ENCODE results near the gene LIMA1.
A peak's percentile ranks its signal among the peaks of the same experiment; 100 is the strongest.
"Not testable (repeated sequence)": the region's sequence is repeated elsewhere in the genome, so short reads cannot be mapped to it uniquely, and the experiment has no call there.

The LIMA1 gene

DNA sequence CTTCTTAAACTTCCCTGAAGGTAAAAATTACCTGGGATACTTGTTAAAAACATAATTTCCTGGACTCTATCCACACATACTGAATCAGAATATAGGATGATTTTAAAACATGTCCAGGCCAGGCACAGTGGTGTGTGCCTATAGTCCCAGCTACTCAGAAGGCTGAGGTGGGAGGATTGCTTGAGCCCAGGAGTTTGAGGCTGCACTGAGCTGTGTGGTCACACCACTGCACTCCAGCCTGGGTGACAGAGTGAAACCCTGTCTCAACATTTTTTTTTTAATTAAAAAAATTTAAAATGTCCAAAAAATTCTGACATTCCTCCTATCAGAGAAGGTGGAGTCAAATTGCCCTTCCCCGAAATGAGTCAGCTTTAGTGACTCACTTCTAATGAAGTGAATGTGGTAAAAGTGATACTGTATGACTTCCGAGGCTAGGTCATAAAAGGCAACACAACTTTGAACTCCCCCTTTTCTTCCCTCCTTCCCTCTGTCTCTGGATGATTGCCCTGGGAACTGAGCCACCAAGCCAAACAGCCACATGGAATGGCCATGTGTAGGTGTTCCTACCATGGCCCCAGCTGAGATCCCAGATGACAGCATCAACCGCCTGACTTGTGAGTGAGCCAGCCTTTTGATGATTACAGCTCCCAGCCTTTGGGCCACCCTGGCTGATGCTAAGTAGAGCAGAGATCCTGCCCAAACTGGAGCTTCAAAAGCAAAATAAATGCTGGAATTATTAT, 36.3 kb downstream of the LIMA1 start:
- DNase-seq = peak; percentile 59 to 78 (median 70)

DNA sequence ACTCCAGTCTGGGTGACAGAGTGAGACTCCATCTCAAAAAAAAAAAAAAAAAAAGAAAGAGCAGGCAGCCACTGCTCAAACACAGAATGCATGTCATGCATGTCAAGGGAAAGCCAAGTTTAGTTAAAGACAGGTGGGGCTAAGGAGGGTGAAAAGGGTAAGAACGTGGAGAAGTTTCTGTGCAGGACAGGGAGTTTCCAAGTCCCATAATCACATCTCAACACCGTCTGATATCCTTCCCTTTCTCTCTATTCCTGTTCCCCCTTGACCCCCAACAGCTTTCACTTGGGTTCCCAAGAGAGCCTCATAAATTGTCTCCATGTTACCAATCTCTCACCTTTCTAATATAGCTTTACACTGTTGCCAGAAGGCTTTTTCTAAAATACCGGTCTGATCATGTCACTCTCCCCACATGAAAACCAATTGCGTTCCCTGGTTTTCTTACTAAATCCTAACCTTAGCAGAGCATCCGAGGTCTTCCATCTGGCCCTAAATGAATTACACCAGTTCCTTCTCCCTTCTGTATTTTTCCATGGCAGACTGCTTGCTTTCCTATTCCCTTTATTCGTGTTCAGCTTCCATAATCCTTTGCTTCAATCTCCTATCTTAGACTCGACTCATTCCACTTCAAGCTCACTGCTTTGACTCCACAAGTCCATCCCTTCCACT, 37.0 kb downstream of the LIMA1 start:
- DNase-seq = no peak

GRCh38 chr12:50243507-50243906, 39.8 kb downstream of the LIMA1 start:
- no peak for DNase-seq

- no peak for DNase-seq
Measured at GRCh38 chr12:50242751-50243191, 40.5 kb downstream of the LIMA1 start.

GRCh38 chr12:50241178-50241577, 42.1 kb downstream of the LIMA1 start:
- DNase-seq = no peak

DNA sequence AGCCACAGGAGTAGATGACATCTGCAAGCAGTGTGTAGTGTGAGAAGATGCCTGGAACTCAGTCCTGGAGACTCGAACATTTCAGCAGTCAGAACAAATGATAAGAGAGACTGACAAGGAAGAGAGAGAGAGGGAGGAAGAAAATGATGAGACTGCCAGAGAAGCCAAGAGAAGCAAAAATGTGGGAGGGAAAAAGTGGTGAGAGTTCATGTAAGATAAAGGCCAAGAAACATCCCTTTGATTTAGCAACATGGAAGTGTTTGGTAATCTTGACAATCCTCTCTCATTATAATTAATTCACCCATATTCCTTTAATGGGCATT, 42.6 kb downstream of the LIMA1 start:
- DNase-seq = peak in 1 of 4 experiments; percentile 20

DNA sequence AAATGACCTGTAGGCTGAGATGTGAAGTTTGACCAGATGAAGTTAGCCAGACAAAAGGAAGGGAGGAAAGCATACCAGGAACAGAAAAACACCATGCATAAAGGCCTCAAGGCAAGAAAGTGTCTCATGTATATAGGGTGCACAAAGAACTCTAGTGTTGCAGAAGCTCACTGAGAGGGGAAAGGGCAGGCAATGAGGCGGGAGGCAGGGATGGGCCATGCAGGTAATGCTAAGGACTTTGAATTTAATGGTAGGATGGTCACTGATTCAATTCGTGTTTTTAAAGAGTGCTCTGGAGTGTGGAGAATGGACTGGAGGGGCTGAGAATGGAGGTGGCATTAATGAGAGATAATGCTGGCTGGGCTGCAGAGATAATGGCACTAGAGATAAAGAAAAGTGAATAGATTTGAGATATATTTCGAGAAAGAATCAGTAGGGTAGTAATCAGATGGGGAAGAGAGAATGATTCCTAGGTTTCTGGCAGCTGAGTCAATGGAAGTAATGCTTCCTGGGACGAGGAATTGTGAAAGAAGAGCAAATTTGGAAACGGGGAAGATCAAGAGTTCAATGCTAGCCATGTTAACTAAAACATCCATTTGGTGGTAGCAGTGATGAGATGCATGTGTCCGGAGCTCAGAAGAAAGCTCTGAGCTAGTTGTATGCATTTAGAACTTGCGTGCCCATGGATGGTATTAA, 43.1 kb downstream of the LIMA1 start:
- DNase-seq = no peak

GRCh38 chr12:50239355-50239891, 43.9 kb downstream of the LIMA1 start:
- no peak for DNase-seq

GRCh38 chr12:50234347-50234746, 49.0 kb downstream of the LIMA1 start:
- DNase-seq = peak in 3 of 4 experiments; percentile 20 to 40 (median 28)

- no peak for DNase-seq
Measured at GRCh38 chr12:50232771-50233209, 50.5 kb downstream of the LIMA1 start.

GRCh38 chr12:50232206-50232605, 51.1 kb downstream of the LIMA1 start:
- DNase-seq = no peak

GRCh38 chr12:50231346-50231745, 52.0 kb downstream of the LIMA1 start:
- no peak for DNase-seq

GRCh38 chr12:50230217-50230616, 53.1 kb downstream of the LIMA1 start:
- no peak for DNase-seq

DNA sequence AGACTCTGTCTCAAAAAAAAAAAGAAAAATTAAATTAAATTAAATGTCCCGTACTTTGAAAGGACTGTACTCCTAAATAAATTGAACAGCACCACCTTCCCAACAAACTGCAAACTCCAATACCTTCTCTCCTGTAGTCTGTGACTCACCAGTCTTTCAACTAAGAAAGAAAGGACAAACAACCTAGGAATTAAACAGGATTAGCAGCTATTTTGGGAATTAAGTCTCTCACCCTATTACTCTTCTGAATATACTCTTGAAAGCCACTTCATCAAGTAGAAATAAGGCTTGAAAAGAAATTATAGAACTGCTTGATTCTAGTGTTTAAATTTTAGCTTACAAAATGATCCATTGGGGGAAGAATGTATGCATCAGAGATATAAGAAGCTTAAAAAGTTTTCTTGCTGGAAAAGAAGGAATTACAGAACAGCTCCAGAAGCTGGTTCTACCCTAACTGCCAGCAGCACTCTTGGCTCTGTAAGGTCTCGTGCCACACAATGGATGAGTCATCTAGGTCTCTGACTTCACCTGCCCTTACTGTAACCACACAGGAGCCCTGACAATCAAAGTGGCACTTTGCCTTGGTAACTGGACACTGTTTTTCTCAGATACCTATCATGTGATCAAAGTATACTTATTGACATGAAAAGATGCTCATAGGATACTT, 59.2 kb downstream of the LIMA1 start:
- DNase-seq = no peak

DNA sequence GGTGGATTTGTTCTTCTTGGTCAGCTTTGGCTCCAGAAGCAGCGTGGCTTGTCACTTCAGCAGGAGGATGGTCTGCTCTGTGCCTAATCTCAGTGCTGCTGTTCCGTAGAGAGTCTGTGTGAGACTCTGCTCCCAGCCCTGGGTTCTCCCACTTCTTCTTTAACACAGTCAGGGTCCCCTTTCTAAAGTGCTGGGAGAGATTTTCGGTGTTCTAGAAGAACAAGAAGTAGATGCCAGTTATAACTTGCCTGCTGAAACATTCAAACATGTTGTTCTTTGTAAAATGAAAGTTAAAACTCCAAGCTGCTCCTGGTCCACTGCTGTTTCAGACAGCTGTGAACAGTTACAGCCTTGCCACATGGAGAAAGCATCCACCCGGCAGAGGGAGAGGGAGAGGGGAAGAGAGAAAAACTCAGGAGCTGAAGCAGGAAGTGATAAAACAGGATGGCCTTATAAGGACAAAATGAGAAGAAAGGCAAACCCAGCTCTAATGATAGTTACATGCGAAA, 61.0 kb downstream of the LIMA1 start:
- DNase-seq = peak; percentile 65 to 78 (median 74)

- peak; percentile 17 to 56 (median 36) for DNase-seq
Measured at GRCh38 chr12:50221228-50222008, 61.9 kb downstream of the LIMA1 start.

GRCh38 chr12:50220363-50220995, 62.8 kb downstream of the LIMA1 start:
- peak; percentile 26 to 57 (median 47) for DNase-seq

- DNase-seq = no peak
Measured at GRCh38 chr12:50219544-50219943, 63.8 kb downstream of the LIMA1 start.

DNA sequence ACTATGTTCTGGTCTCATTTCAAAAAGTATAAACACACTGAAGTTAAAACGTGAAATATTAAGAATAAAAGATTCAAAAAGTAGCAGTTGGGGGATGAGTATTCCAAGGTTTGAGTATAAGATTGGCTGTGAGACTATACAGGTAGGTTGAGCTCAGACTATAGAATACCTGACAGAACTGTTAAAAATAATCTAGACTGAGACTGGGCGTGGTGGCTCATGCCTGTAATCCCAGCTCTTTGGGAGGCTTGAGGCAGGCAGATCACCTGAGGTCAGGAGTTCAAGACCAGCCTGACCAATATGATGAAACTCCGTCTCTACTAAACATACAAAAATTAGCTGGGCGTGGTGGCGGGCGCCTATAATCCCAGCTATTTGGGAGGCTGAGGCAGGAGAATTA, 64.3 kb downstream of the LIMA1 start:
- DNase-seq = not testable (repeated sequence)

- DNase-seq = no peak
Measured at GRCh38 chr12:50218386-50218785, 64.9 kb downstream of the LIMA1 start.

DNA sequence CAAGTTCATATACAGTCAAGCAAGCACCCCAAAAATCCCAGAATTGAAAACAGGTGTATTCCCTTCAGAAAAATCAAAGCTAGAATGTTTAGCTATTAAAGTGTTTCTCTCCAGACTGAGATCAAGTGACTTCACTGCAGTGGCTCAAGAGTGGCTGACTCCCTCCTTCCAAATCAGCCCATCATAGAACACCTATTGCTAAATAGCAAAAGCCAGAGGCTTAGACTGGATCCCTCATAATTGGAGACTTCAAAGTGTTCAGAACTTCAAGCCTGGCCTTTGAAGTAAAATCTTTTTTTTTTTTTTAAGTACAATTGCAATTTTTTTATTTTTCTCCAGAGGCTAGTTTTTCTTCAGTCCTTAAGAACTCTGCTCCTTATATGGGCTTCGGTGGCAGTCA, 66.1 kb downstream of the LIMA1 start:
- DNase-seq = no peak
